K562 (cell line): ENCODE results near the gene PSMC1. TPM values are rescaled to one million over a fixed set of nuclear protein-coding genes. Genes with fewer than 3 reads are reported as not detected.

ENCODE experiments used
- CBX8 ChIP-seq: fragments of 200-600 bp; sonication (generic); IDR thresholded peaks from 2 replicates; pipeline ENCODE4 v1.6.1; 2012; ENCODE audit warnings: borderline replicate concordance, mixed run types, low read depth, mild to moderate bottlenecking, moderate library complexity, mixed read lengths, low read length, control low read depth, inconsistent platforms; ENCODE audit not compliant: poor library complexity, severe bottlenecking; ENCODE audit errors: extremely low read depth
- RAD21 ChIP-seq, 2 experiments: fragments of 250-450 bp in 1 of 2; fragments of 450-650 bp in 1 of 2; sonication (Bioruptor Pico) in 1 of 2; formaldehyde crosslinking in 1 of 2; IDR thresholded peaks in 1 of 2; conservative IDR thresholded peaks in 1 of 2; 2 replicates each; pipeline versions ENCODE4 v1.4.0 to v1.8.0; 2020 to 2022; ENCODE audit warnings: mild to moderate bottlenecking in 2 of 2, moderate library complexity in 1 of 2
- SMAD1 ChIP-seq: fragments of 150-350 bp; IDR thresholded peaks from 2 replicates; pipeline ENCODE4 v1.6.1; 2014; ENCODE audit warnings: low read length, low read depth; ENCODE audit not compliant: partially characterized antibody
- SREBF2 ChIP-seq: sonication (generic); formaldehyde crosslinking; IDR thresholded peaks from 2 replicates; pipeline ENCODE4 v1.4.0; 2020; ENCODE audit warnings: mild to moderate bottlenecking, missing genetic modification reagents
- TAF7 ChIP-seq: fragments of 450-650 bp; IDR thresholded peaks from 2 replicates; pipeline ENCODE4 v1.6.1; 2016; ENCODE audit warnings: missing genetic modification characterization, missing compliant biosample characterization
- YY1 ChIP-seq, 3 experiments: IDR thresholded peaks; 2 replicates each; pipeline ENCODE4 v1.6.1; 2011; ENCODE audit warnings: low read length in 2 of 3, mild to moderate bottlenecking in 2 of 3, moderate library complexity in 2 of 3, borderline replicate concordance in 1 of 3, control low read depth in 1 of 3, low read depth in 1 of 3; ENCODE audit not compliant: insufficient read depth in 3 of 3, insufficient replicate concordance in 2 of 3, control insufficient read depth in 1 of 3, insufficient read length in 1 of 3; ENCODE audit errors: extremely low read depth in 1 of 3
- polyA plus RNA-seq, 8 experiments: library from polyadenylated mRNA; depleted of rRNA in 4 of 8; stranded (reverse) in 5 of 8; unstranded in 3 of 8; fragments of >200 nt; fragmentation: Nextera tagmentation in 2 of 8; fragmentation: Illumina TruSeq in 1 of 8; extraction: Ambion mirVana in 2 of 8; extraction: Trizol in 1 of 8; gene quantifications; 2 replicates each; pipeline versions ENCODE4 v1.2.1 to v1.2.3, GENCODE V29; 2011 to 2014; ENCODE audit warnings: inconsistent platforms in 1 of 8, missing spikeins in 1 of 8
- total RNA-seq, 7 experiments: library from RNA; depleted of rRNA in 6 of 7; stranded (reverse); fragments of >200 nt in 6 of 7; fragmentation: Illumina TruSeq in 2 of 7; extraction: Trizol in 2 of 7; gene quantifications; 2 replicates each; pipeline versions ENCODE4 v1.2.1 to v1.2.3, GENCODE V29; 2011 to 2021; ENCODE audit warnings: low replicate concordance in 1 of 7
- TF ChIP-seq, protein P1 (sequence below): fragments of 200-600 bp; sonication (generic); IDR thresholded peaks from one replicate; pipeline ENCODE4 v1.6.1; 2012; ENCODE audit warnings: mild to moderate bottlenecking, low read depth, low read length, inconsistent platforms
- TF ChIP-seq, protein P2 (sequence below): sonication (generic); formaldehyde crosslinking; IDR thresholded peaks from 2 replicates; pipeline ENCODE4 v1.8.0; 2022; ENCODE audit warnings: missing genetic modification reagents, mild to moderate bottlenecking, borderline replicate concordance
- TF ChIP-seq, protein P3 (sequence below), 2 experiments: IDR thresholded peaks; 2 replicates each; pipeline ENCODE4 v1.6.1; 2012; ENCODE audit warnings: improper control_type of control experiment in 2 of 2, low read depth in 2 of 2, low read length in 2 of 2, borderline replicate concordance in 1 of 2

Gene PSMC1
- total and polyA plus RNA-seq, 9 of the 15 experiments (the other 6 are each of a cell fraction or from before 2014, with no cell fraction given): 87.8 to 276 (median 165) TPM

DNA sequence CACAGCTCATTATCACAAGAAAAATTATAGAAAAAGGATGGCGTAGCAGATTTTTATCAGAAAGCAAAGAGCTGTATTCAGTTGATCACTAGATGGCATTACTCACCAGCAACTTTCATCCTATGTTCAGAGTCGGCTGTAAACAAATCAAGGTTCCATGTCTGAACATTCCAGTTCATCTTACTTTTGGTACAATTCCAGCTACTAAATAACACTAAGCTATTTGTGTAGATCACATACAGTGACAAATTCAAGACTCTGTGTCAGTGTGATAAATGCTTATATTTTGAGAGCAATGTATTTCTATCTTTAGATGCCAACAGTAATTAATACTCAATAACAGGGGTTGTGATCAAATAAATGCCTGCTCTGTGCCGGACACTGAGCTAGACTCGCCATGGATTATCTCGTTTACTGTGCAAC lies 45.3 kb downstream of the PSMC1 start (continued):
- TF ChIP-seq, protein P1, sequence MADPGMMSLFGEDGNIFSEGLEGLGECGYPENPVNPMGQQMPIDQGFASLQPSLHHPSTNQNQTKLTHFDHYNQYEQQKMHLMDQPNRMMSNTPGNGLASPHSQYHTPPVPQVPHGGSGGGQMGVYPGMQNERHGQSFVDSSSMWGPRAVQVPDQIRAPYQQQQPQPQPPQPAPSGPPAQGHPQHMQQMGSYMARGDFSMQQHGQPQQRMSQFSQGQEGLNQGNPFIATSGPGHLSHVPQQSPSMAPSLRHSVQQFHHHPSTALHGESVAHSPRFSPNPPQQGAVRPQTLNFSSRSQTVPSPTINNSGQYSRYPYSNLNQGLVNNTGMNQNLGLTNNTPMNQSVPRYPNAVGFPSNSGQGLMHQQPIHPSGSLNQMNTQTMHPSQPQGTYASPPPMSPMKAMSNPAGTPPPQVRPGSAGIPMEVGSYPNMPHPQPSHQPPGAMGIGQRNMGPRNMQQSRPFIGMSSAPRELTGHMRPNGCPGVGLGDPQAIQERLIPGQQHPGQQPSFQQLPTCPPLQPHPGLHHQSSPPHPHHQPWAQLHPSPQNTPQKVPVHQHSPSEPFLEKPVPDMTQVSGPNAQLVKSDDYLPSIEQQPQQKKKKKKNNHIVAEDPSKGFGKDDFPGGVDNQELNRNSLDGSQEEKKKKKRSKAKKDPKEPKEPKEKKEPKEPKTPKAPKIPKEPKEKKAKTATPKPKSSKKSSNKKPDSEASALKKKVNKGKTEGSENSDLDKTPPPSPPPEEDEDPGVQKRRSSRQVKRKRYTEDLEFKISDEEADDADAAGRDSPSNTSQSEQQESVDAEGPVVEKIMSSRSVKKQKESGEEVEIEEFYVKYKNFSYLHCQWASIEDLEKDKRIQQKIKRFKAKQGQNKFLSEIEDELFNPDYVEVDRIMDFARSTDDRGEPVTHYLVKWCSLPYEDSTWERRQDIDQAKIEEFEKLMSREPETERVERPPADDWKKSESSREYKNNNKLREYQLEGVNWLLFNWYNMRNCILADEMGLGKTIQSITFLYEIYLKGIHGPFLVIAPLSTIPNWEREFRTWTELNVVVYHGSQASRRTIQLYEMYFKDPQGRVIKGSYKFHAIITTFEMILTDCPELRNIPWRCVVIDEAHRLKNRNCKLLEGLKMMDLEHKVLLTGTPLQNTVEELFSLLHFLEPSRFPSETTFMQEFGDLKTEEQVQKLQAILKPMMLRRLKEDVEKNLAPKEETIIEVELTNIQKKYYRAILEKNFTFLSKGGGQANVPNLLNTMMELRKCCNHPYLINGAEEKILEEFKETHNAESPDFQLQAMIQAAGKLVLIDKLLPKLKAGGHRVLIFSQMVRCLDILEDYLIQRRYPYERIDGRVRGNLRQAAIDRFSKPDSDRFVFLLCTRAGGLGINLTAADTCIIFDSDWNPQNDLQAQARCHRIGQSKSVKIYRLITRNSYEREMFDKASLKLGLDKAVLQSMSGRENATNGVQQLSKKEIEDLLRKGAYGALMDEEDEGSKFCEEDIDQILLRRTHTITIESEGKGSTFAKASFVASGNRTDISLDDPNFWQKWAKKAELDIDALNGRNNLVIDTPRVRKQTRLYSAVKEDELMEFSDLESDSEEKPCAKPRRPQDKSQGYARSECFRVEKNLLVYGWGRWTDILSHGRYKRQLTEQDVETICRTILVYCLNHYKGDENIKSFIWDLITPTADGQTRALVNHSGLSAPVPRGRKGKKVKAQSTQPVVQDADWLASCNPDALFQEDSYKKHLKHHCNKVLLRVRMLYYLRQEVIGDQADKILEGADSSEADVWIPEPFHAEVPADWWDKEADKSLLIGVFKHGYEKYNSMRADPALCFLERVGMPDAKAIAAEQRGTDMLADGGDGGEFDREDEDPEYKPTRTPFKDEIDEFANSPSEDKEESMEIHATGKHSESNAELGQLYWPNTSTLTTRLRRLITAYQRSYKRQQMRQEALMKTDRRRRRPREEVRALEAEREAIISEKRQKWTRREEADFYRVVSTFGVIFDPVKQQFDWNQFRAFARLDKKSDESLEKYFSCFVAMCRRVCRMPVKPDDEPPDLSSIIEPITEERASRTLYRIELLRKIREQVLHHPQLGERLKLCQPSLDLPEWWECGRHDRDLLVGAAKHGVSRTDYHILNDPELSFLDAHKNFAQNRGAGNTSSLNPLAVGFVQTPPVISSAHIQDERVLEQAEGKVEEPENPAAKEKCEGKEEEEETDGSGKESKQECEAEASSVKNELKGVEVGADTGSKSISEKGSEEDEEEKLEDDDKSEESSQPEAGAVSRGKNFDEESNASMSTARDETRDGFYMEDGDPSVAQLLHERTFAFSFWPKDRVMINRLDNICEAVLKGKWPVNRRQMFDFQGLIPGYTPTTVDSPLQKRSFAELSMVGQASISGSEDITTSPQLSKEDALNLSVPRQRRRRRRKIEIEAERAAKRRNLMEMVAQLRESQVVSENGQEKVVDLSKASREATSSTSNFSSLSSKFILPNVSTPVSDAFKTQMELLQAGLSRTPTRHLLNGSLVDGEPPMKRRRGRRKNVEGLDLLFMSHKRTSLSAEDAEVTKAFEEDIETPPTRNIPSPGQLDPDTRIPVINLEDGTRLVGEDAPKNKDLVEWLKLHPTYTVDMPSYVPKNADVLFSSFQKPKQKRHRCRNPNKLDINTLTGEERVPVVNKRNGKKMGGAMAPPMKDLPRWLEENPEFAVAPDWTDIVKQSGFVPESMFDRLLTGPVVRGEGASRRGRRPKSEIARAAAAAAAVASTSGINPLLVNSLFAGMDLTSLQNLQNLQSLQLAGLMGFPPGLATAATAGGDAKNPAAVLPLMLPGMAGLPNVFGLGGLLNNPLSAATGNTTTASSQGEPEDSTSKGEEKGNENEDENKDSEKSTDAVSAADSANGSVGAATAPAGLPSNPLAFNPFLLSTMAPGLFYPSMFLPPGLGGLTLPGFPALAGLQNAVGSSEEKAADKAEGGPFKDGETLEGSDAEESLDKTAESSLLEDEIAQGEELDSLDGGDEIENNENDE: no peak
- TF ChIP-seq RAD21 (CRISPR knock-in tag; conservative IDR thresholded peaks at IDR 0.05 in 1 of 2, IDR thresholded peaks at IDR 0.05 in 1 of 2) (peak; percentile 51 to 64), SREBF2 (CRISPR knock-in tag) (no peak), YY1 (IDR thresholded peaks at IDR 0.05; ENCODE audit: borderline replicate concordance in 1 of 3, control insufficient read depth in 1 of 3, extremely low read depth in 1 of 3, insufficient read depth in 3 of 3, insufficient read length in 1 of 3, insufficient replicate concordance in 2 of 3, low read depth in 1 of 3, low read length in 2 of 3) (no peak), CBX8 (no peak), TAF7 (tag) (no peak), SMAD1 (no peak)
- TF ChIP-seq, protein P2, sequence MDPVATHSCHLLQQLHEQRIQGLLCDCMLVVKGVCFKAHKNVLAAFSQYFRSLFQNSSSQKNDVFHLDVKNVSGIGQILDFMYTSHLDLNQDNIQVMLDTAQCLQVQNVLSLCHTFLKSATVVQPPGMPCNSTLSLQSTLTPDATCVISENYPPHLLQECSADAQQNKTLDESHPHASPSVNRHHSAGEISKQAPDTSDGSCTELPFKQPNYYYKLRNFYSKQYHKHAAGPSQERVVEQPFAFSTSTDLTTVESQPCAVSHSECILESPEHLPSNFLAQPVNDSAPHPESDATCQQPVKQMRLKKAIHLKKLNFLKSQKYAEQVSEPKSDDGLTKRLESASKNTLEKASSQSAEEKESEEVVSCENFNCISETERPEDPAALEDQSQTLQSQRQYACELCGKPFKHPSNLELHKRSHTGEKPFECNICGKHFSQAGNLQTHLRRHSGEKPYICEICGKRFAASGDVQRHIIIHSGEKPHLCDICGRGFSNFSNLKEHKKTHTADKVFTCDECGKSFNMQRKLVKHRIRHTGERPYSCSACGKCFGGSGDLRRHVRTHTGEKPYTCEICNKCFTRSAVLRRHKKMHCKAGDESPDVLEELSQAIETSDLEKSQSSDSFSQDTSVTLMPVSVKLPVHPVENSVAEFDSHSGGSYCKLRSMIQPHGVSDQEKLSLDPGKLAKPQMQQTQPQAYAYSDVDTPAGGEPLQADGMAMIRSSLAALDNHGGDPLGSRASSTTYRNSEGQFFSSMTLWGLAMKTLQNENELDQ (CRISPR knock-in tag): no peak
- TF ChIP-seq, protein P3, sequence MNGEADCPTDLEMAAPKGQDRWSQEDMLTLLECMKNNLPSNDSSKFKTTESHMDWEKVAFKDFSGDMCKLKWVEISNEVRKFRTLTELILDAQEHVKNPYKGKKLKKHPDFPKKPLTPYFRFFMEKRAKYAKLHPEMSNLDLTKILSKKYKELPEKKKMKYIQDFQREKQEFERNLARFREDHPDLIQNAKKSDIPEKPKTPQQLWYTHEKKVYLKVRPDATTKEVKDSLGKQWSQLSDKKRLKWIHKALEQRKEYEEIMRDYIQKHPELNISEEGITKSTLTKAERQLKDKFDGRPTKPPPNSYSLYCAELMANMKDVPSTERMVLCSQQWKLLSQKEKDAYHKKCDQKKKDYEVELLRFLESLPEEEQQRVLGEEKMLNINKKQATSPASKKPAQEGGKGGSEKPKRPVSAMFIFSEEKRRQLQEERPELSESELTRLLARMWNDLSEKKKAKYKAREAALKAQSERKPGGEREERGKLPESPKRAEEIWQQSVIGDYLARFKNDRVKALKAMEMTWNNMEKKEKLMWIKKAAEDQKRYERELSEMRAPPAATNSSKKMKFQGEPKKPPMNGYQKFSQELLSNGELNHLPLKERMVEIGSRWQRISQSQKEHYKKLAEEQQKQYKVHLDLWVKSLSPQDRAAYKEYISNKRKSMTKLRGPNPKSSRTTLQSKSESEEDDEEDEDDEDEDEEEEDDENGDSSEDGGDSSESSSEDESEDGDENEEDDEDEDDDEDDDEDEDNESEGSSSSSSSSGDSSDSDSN (IDR thresholded peaks at IDR 0.05; ENCODE audit: borderline replicate concordance in 1 of 2, low read depth in 2 of 2, low read length in 2 of 2): no peak
